ENCODE measurements around the gene SPNS2.

DNA sequence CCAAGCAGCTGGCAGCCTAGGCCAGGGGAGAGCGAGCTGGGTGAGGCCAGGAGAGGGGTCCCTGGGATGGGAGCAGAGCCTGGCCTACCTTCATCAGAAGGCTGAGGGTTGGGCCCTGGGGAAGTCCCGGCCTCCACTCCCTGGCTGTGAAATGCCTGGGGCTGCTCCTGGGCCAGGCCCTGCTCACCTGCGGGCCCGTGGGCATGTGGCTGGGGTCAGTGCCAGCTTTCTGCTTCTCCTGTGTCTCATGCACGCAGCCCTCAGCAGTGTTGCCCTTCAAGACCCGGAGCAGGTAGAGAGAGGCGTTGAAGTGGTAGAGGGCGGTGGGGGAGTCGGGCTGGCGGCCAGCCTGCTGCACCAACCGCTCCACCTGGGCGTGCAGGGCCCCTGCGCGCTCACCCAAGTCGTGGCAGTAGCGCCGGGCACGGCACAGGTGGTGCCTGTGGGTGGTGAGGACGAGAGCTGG is 44.1 kb downstream of the SPNS2 start:
- TF ChIP-seq, protein P1, sequence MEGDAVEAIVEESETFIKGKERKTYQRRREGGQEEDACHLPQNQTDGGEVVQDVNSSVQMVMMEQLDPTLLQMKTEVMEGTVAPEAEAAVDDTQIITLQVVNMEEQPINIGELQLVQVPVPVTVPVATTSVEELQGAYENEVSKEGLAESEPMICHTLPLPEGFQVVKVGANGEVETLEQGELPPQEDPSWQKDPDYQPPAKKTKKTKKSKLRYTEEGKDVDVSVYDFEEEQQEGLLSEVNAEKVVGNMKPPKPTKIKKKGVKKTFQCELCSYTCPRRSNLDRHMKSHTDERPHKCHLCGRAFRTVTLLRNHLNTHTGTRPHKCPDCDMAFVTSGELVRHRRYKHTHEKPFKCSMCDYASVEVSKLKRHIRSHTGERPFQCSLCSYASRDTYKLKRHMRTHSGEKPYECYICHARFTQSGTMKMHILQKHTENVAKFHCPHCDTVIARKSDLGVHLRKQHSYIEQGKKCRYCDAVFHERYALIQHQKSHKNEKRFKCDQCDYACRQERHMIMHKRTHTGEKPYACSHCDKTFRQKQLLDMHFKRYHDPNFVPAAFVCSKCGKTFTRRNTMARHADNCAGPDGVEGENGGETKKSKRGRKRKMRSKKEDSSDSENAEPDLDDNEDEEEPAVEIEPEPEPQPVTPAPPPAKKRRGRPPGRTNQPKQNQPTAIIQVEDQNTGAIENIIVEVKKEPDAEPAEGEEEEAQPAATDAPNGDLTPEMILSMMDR (conservative IDR thresholded peaks at IDR 0.05 in 1 of 2, IDR thresholded peaks at IDR 0.05 in 1 of 2; ENCODE audit: low read depth in 1 of 2, low read length in 2 of 2), result no peak
- no peak for TF ChIP-seq EZH2 (IDR thresholded peaks at IDR 0.05; ENCODE audit: low read length, missing control alignments)
